ENCODE measurements around the gene HUNK.

The HUNK gene

GRCh38 chr21:31957631-31958030 lies 84.8 kb downstream of the HUNK start:
- no peak for FAIRE-seq

DNA sequence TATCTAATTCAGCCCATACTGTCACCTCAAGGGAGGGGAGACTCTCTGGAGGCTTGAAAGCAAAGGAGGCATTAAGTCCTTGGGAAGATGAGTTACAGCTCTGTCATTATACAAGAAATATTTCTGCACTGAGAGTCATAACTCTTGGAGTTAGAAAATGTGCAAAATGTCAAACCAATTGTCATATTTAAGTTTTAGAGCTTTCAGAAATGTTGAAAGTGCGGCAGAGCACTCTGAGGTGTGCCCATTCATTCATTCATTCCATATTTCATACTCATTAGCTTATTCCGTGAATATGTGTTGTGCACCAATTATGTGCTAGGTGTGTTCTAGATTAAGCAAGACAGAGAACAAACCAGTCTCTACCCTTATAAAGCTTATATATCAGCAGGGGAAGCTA lies 87.1 kb downstream of the HUNK start:
- FAIRE-seq (no peak), DNase-seq (ENCODE audit: insufficient read length, low spot score) (no peak)
- TF ChIP-seq POLR2A (IDR thresholded peaks at IDR 0.05; ENCODE audit: low read depth, low read length) = no peak

More at GRCh38 chr21:31957631-31958030, 84.8 kb downstream of the HUNK start:
- TF ChIP-seq POLR2A (IDR thresholded peaks at IDR 0.05; ENCODE audit: low read depth, low read length) = no peak
- no peak for DNase-seq (ENCODE audit: insufficient read length, low spot score)

- FAIRE-seq (no peak), DNase-seq (ENCODE audit: insufficient read length, low spot score) (no peak)
- TF ChIP-seq POLR2A (IDR thresholded peaks at IDR 0.05; ENCODE audit: low read depth, low read length) = no peak
Measured at GRCh38 chr21:31961027-31961426, 88.2 kb downstream of the HUNK start.

DNA sequence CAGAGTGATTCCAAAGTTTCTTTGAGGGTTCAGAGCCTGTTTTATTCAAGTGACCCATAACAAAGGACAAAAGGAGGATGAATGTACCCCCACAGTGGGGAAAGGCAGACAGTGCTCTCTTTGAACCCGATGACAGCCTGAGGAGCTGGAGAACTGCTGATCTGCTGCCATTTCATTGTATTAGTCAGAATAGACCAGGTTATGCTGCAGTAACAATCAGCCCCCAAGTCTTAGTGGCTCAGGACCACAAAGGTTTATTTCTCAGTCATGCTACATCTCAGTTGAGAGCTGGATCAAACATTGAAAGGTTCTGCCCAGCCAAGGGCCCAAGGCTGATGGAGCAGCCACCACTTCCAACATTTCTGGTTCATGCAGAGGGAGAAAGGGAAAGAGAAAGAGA lies 88.9 kb downstream of the HUNK start:
- TF ChIP-seq POLR2A (IDR thresholded peaks at IDR 0.05; ENCODE audit: low read depth, low read length) = no peak
- DNase-seq (ENCODE audit: insufficient read length, low spot score) (no peak), FAIRE-seq (no peak)

DNA sequence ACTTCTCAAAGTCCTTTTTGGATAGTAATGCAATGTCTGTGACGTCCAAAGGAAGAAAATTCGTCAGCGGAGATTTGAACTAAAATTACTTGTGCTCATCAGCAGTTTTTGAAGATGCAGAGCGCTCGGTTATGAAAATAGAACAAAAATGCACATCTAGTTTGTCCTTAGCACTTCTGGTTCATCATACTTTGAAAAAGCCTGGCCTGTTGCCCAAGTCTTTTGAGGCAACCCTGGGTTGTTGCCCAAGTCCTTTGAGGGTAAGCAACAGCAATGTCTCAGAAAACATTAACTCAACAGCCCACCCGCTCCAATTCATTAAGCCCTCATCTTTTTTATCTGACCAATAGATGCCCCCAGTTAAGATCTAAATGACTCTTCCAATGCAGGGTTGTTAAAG lies 91.9 kb downstream of the HUNK start:
- DNase-seq (ENCODE audit: insufficient read length, low spot score) = no peak
- no peak for TF ChIP-seq POLR2A (IDR thresholded peaks at IDR 0.05; ENCODE audit: low read depth, low read length)
- FAIRE-seq = no peak

- DNase-seq (ENCODE audit: insufficient read length, low spot score) (no peak), FAIRE-seq (no peak)
- TF ChIP-seq POLR2A (IDR thresholded peaks at IDR 0.05; ENCODE audit: low read depth, low read length) = no peak
Measured at GRCh38 chr21:31967334-31967733, 94.5 kb downstream of the HUNK start.

DNA sequence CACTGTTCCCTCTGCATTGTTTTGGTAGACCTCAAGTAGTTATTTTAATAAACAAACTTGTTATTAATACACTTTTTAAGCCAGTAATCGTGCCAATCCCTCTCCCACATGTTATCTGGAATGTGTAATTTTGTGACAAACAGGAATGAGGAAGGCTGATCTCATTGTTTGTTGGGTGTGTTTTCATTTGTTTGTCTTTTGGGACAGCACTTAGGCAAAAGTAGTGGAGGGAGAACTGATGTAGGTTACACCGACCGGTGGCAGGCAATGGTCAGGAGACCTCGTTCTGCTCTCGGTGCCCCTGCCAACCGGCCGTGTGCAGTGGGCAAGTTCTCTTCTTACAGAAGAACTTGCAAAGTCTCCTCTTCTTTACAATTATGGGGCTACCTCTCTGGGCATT lies 99.8 kb downstream of the HUNK start:
- DNase-seq (ENCODE audit: insufficient read length, low spot score) (no peak), FAIRE-seq (no peak)
- no peak for TF ChIP-seq POLR2A (IDR thresholded peaks at IDR 0.05; ENCODE audit: low read depth, low read length)

- no peak for DNase-seq (ENCODE audit: insufficient read length, low spot score)
- FAIRE-seq = no peak
- TF ChIP-seq POLR2A (IDR thresholded peaks at IDR 0.05; ENCODE audit: low read depth, low read length) = no peak
Measured at GRCh38 chr21:31973402-31973944, 100.7 kb downstream of the HUNK start.

DNA sequence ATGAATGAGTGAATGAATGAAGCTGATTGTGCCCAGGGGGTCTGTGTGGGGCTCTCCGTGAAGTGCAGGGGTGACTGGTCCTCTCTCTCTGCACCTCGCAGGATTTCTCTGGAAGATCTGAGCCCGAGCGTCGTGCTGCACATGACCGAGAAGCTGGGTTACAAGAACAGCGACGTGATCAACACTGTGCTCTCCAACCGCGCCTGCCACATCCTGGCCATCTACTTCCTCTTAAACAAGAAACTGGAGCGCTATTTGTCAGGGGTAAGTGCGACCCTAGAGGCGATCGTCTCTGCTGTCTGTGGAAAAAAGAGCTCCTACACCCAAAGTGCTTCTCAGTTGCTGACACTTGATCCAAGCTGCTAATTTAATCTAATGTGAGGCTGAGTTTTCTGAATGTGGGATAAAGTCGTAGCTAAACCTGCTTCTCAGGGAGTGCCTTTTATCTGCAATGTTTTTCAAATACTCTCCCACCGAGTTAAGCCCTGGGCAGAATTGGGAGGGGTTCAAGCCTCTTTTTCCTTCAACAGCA lies 101.7 kb downstream of the HUNK start:
- TF ChIP-seq POLR2A (IDR thresholded peaks at IDR 0.05; ENCODE audit: low read depth, low read length) = no peak
- no peak for DNase-seq (ENCODE audit: insufficient read length, low spot score)
- no peak for FAIRE-seq

- FAIRE-seq (no peak), DNase-seq (ENCODE audit: insufficient read length, low spot score) (no peak)
- TF ChIP-seq POLR2A (IDR thresholded peaks at IDR 0.05; ENCODE audit: low read depth, low read length) = no peak
Measured at GRCh38 chr21:31975491-31975890, 102.7 kb downstream of the HUNK start.

GRCh38 chr21:31977816-31978215 lies 105.0 kb downstream of the HUNK start:
- DNase-seq (ENCODE audit: insufficient read length, low spot score) (no peak), FAIRE-seq (no peak)
- no peak for TF ChIP-seq POLR2A (IDR thresholded peaks at IDR 0.05; ENCODE audit: low read depth, low read length)

GRCh38 chr21:31983120-31983519 lies 110.3 kb downstream of the HUNK start:
- DNase-seq (ENCODE audit: insufficient read length, low spot score) (no peak), FAIRE-seq (no peak)
- no peak for TF ChIP-seq POLR2A (IDR thresholded peaks at IDR 0.05; ENCODE audit: low read depth, low read length)

DNA sequence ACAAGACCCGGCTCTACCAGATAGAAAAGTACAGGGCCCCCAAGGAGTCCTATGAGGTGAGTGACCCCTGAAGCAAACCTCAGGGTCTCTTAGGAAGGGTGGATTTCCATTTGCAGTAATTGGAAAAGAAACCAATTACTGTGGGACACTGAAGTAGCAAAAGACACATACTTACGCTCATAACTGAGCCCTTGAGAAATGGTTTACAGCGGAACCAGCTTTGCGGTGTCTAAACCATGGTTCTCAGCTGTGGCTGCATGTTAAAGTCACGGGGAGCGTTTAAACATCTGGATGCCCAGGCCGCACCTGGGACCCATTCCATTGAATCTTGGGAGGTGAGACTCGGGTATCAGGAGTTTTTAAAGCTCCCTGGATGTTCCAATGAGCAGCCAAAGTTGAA lies 110.7 kb downstream of the HUNK start:
- TF ChIP-seq POLR2A (IDR thresholded peaks at IDR 0.05; ENCODE audit: low read depth, low read length) = no peak
- DNase-seq (ENCODE audit: insufficient read length, low spot score) (no peak), FAIRE-seq (no peak)

- FAIRE-seq (no peak), DNase-seq (ENCODE audit: insufficient read length, low spot score) (no peak)
- no peak for TF ChIP-seq POLR2A (IDR thresholded peaks at IDR 0.05; ENCODE audit: low read depth, low read length)
Measured at GRCh38 chr21:31985398-31985797, 112.6 kb downstream of the HUNK start.

DNA sequence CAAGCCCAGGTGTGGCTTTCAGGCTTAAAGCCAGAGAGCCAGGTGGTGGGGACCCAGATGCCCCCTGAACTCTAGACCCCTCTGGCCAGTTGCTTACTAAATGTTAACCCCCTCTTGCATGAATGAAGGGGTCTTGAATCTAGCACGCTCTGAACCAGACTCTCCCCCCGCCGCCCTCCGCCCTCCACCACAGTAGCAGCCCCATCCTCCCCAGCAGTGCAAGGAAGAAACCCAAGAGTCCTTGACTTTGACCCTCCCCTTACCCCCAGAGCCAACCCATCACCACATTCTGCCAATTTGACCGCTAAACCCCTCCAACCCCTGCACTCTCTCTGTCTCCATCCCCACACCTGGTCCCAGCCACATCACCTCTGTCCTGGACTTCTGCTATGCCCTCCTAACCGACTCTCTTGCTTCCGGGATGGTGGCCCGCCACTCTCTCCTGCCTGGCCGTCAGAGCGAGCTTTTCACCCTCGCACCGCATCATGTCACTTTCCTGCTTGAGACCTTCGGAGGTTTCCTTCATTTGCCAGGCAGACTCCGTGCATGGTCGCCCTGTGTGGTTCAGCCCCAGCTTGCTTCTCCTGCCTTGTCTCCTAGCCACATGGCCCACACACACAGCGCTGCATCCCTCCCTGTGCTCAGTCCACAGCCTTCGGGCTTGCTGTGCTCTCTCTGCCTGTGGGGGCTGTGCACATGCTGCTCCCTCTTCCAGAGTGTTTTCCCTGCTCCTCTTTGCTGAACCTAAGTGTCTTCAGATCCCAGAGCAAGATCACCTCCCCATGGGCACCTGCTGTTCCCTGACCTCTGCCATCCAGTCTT lies 113.4 kb downstream of the HUNK start:
- FAIRE-seq (no peak), DNase-seq (ENCODE audit: insufficient read length, low spot score) (no peak)
- TF ChIP-seq POLR2A (IDR thresholded peaks at IDR 0.05; ENCODE audit: low read depth, low read length) = no peak
